Endothelial cell (in vitro differentiated cells): ENCODE results near the gene AXIN1. TPM values are rescaled to one million over a fixed set of nuclear protein-coding genes. Genes with fewer than 3 reads are reported as not detected.

ENCODE experiments used
- DNase-seq: peaks from one replicate; pipeline ENCODE4 v3.0.0; 2021; ENCODE audit warnings: low spot score
- H3K27ac Mint-ChIP-seq: one replicate; pipeline ENCODE4 v1.8.0; 2021; ENCODE audit warnings: mixed read lengths, inconsistent platforms; ENCODE audit not compliant: unreplicated experiment
- H3K27me3 Mint-ChIP-seq: one replicate; pipeline ENCODE4 v1.8.0; 2021; ENCODE audit warnings: mild to moderate bottlenecking, moderate library complexity, mixed read lengths, inconsistent platforms; ENCODE audit not compliant: unreplicated experiment
- H3K36me3 Mint-ChIP-seq: one replicate; pipeline ENCODE4 v1.8.0; 2021; ENCODE audit warnings: mild to moderate bottlenecking, low read depth, mixed read lengths, inconsistent platforms; ENCODE audit not compliant: unreplicated experiment
- H3K4me1 Mint-ChIP-seq: one replicate; pipeline ENCODE4 v1.8.0; 2021; ENCODE audit warnings: mild to moderate bottlenecking, mixed read lengths, inconsistent platforms; ENCODE audit not compliant: unreplicated experiment
- H3K4me3 Mint-ChIP-seq: one replicate; pipeline ENCODE4 v1.8.0; 2021; ENCODE audit warnings: mild to moderate bottlenecking, mixed read lengths, inconsistent platforms; ENCODE audit not compliant: unreplicated experiment
- H3K9me3 Mint-ChIP-seq: one replicate; pipeline ENCODE4 v1.8.0; 2021; ENCODE audit warnings: mixed read lengths, inconsistent platforms; ENCODE audit not compliant: unreplicated experiment
- total RNA-seq: library from RNA; stranded (reverse); fragmentation: NEBNext Ultra II Directional; extraction: Animal tissue kit (Norgen Biotek cat#: 25700); gene quantifications from one replicate; pipeline ENCODE4 v1.2.1, GENCODE V29; 2021; ENCODE audit not compliant: unreplicated experiment
- TF ChIP-seq, protein P1 (sequence below): fragments of 200-600 bp; sonication (generic); IDR thresholded peaks from one replicate; pipeline ENCODE4 v1.5.0; 2021; ENCODE audit warnings: antibody characterized with exemption; ENCODE audit not compliant: unreplicated experiment

Gene AXIN1
- total RNA-seq, 1 donor from 2014 or later: 17.5 TPM

GRCh38 chr16:296276-296675, 56.2 kb downstream of the AXIN1 start:
- no peak for DNase-seq
- Mint-ChIP-seq H3K36me3 (peaks cover 7% of the 10 kb centered on the region), H3K4me3 (no peak overlapping the region), H3K4me1 (no peaks in the 10 kb centered on the region), H3K27me3 (peaks cover 7% of the 10 kb centered on the region), H3K9me3 (no peaks in the 10 kb centered on the region), H3K27ac (no peak overlapping the region)
- TF ChIP-seq, protein P1, sequence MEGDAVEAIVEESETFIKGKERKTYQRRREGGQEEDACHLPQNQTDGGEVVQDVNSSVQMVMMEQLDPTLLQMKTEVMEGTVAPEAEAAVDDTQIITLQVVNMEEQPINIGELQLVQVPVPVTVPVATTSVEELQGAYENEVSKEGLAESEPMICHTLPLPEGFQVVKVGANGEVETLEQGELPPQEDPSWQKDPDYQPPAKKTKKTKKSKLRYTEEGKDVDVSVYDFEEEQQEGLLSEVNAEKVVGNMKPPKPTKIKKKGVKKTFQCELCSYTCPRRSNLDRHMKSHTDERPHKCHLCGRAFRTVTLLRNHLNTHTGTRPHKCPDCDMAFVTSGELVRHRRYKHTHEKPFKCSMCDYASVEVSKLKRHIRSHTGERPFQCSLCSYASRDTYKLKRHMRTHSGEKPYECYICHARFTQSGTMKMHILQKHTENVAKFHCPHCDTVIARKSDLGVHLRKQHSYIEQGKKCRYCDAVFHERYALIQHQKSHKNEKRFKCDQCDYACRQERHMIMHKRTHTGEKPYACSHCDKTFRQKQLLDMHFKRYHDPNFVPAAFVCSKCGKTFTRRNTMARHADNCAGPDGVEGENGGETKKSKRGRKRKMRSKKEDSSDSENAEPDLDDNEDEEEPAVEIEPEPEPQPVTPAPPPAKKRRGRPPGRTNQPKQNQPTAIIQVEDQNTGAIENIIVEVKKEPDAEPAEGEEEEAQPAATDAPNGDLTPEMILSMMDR: no peak

DNA sequence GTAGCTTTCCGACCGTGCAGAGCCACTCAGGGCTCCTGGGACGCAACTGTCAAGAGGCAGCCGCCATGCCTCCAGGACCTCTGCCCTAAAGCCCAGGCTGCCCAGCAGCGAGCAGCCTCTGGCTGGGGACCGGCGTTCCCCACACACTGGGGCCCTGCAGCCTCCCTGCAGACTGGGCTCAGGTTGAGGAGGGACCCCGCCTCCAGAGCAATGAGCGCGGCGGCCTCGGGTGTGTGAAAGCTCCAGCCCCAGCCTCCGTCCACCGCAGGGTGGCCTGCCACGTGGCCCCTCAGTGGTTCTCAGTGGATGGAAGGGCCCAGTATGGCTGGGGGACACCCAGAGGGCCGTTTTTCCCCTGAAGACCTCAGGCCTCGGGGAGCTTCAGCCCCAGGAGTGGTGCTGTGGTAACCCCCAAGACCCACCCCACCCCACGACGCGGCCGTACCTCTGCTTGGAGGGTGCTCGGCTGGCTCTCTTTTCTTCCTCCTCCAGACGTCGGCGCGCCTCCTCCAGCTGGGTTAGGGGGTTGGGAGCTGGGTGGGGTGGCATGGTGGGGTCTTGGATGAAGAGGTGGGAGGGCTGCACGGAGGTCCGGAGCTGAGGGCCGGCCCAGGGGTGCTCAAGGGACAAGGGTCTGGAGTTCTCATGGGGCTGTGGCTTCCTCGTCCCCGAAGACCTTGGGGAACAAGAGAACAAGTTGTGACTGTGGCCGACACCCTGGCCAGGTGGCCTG, 59.3 kb downstream of the AXIN1 start:
- Mint-ChIP-seq H3K36me3 (peaks cover 7% of the 10 kb centered on the region), H3K27ac (no peak overlapping the region), H3K4me3 (no peak overlapping the region), H3K4me1 (no peaks in the 10 kb centered on the region), H3K27me3 (peaks cover 4% of the 10 kb centered on the region), H3K9me3 (no peaks in the 10 kb centered on the region)
- no peak for DNase-seq
- TF ChIP-seq, protein P1: no peak

DNA sequence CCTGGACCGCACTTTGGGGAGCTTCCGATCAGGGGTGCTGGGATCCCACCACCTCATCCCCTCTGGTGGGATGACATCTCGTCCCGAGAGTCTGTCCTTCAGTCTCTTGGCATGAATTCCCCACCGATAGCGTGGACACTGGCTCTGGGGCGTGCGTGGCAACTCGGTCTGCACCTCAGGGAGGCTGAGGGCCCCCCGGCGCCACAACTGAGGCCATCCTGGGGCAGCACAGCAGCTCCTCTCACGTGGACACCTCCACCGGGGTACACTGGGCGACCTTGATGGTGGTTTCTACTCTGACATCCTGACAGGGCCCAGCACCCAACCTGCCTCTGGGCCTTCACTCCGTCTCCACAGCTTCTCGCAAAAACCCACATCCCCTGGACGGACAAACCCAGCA, 61.0 kb downstream of the AXIN1 start:
- Mint-ChIP-seq H3K27ac (no peak overlapping the region), H3K27me3 (peaks cover 3% of the 10 kb centered on the region), H3K4me1 (no peaks in the 10 kb centered on the region), H3K36me3 (peaks cover 7% of the 10 kb centered on the region), H3K4me3 (no peak overlapping the region), H3K9me3 (no peaks in the 10 kb centered on the region)
- TF ChIP-seq, protein P1: no peak
- no peak for DNase-seq

GRCh38 chr16:290681-291405, 61.7 kb downstream of the AXIN1 start:
- Mint-ChIP-seq H3K27ac (no peak overlapping the region), H3K36me3 (peaks cover 7% of the 10 kb centered on the region), H3K4me1 (no peaks in the 10 kb centered on the region), H3K27me3 (peaks cover 3% of the 10 kb centered on the region), H3K4me3 (no peak overlapping the region), H3K9me3 (no peaks in the 10 kb centered on the region)
- TF ChIP-seq, protein P1: no peak
- no peak for DNase-seq
